ENCODE results near the gene CES3. TPM values are rescaled to one million over a fixed set of nuclear protein-coding genes. Genes with fewer than 3 reads are reported as not detected.

The CES3 gene
- total and polyA plus RNA-seq, 2 donors (not counting 3 experiments of a cell fraction or from before 2014, with no cell fraction given): 0.10 TPM; not detected in 1

DNA sequence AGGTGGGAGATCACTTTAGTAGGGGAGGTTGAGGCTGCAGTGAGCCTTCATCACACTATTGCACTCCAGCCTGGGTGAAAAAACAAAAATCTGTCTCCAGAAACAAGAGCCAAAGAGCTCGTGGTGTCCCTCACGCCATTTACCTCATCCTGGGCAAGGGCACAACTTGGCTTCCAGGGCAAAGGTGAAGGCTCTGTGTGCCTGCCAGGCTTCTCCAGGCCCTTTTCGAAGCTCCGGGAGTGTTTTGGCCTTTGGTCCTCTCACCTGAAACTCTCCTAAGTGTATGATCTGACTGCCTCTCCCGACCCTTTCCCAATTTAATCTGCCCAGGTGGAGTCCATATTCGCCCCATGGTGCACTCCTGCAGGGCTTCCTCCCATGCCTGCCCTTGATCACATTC, 11.6 kb upstream of the CES3 start:
- Histone ChIP-seq H3K79me2 (ENCODE audit: control insufficient read depth, insufficient read depth, low read length) (no peaks in the 10 kb centered on the region), H3K27ac (ENCODE audit: insufficient read depth, low read depth, low read length) (no peak overlapping the region), H4K20me1 (replicated peaks; ENCODE audit: control insufficient read depth, extremely low read depth, insufficient read depth, low read length) (no peaks in the 10 kb centered on the region), H3K27me3 (ENCODE audit: control insufficient read depth in 2 of 2, insufficient read depth in 2 of 2, low read length in 2 of 2) (peaks cover 4 to 10% of the 10 kb centered on the region in 2 experiments), H3K9ac (replicated peaks; ENCODE audit: extremely low read depth, insufficient read depth, low read length) (no peak overlapping the region), H3K4me3 (replicated peaks in 1 of 3; ENCODE audit: insufficient read depth in 1 of 3, low read depth in 1 of 3, low read length in 3 of 3) (no peak overlapping the region), H3K9me3 (replicated peaks; ENCODE audit: control insufficient read depth, insufficient read depth, low read length) (no peaks in the 10 kb centered on the region), H3K9me1 (replicated peaks; ENCODE audit: control insufficient read depth, extremely low read depth, insufficient read depth, low read length) (no peaks in the 10 kb centered on the region), H3K4me1 (ENCODE audit: control insufficient read depth, extremely low read depth, insufficient read depth, low read length) (peaks cover 12% of the 10 kb centered on the region), H2AFZ (ENCODE audit: low read depth, low read length) (no peak overlapping the region), H3K4me2 (ENCODE audit: insufficient read depth, low read length) (no peak overlapping the region), H3K36me3 (ENCODE audit: control insufficient read depth in 2 of 2, extremely low read depth in 1 of 2, insufficient read depth in 2 of 2, low read length in 2 of 2) (no peaks in the 10 kb centered on the region)
- dilution Hi-C loops (cut with MboI; ENCODE audit: extremely low pct_ligation_motif_present, low sequenced_read_pairs): no loop called here
- FAIRE-seq (no peak), DNase-seq (ENCODE audit: low read depth, low spot score) (no peak)
- BruUV-seq (replicated peaks): no TSS peak
- POLR2A ChIA-PET: no interaction called here
- CTCF ChIA-PET: interaction anchor here (1.1 to 1.4 kb wide), 2 partner anchors 54 to 206 kb away, joined by 3 read pairs; no protein-coding TSS in a partner anchor
- TF ChIP-seq, protein P1, sequence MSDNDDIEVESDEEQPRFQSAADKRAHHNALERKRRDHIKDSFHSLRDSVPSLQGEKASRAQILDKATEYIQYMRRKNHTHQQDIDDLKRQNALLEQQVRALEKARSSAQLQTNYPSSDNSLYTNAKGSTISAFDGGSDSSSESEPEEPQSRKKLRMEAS (IDR thresholded peaks at IDR 0.05; ENCODE audit: insufficient read depth, insufficient read length): no peak
- TF ChIP-seq POLR2AphosphoS5 (IDR thresholded peaks at IDR 0.05; ENCODE audit: insufficient read depth, low read depth, low read length): no peak
- no peak for TF ChIP-seq MYC (IDR thresholded peaks at IDR 0.05; ENCODE audit: low read depth, low read length)
- TF ChIP-seq POLR2A (IDR thresholded peaks at IDR 0.05; ENCODE audit: low read depth, low read length): no peak
- no peak for TF ChIP-seq FOS (IDR thresholded peaks at IDR 0.05; ENCODE audit: borderline replicate concordance, insufficient read depth, low read length)
- no peak for TF ChIP-seq JUN (IDR thresholded peaks at IDR 0.05; ENCODE audit: borderline replicate concordance, insufficient read depth, insufficient read length, low read depth)
- no peak for TF ChIP-seq GATA2 (IDR thresholded peaks at IDR 0.05; ENCODE audit: insufficient read depth, insufficient read length, low read depth, low read length)
- TF ChIP-seq, protein P2, sequence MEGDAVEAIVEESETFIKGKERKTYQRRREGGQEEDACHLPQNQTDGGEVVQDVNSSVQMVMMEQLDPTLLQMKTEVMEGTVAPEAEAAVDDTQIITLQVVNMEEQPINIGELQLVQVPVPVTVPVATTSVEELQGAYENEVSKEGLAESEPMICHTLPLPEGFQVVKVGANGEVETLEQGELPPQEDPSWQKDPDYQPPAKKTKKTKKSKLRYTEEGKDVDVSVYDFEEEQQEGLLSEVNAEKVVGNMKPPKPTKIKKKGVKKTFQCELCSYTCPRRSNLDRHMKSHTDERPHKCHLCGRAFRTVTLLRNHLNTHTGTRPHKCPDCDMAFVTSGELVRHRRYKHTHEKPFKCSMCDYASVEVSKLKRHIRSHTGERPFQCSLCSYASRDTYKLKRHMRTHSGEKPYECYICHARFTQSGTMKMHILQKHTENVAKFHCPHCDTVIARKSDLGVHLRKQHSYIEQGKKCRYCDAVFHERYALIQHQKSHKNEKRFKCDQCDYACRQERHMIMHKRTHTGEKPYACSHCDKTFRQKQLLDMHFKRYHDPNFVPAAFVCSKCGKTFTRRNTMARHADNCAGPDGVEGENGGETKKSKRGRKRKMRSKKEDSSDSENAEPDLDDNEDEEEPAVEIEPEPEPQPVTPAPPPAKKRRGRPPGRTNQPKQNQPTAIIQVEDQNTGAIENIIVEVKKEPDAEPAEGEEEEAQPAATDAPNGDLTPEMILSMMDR (IDR thresholded peaks at IDR 0.05; ENCODE audit: extremely low read depth in 1 of 2, insufficient read depth in 1 of 2, low read depth in 1 of 2, low read length in 2 of 2): no peak
- no peak for TF ChIP-seq EZH2 (IDR thresholded peaks at IDR 0.05; ENCODE audit: borderline replicate concordance, low read depth, low read length, severe bottlenecking)
- intact Hi-C loops (cut with micrococcal nuclease): no loop called here

All from endothelial cell of umbilical vein (primary cell).